SH-SY5Y (cell line): ENCODE results near the gene REST.

Experiments used
- GATA2 ChIP-seq: IDR thresholded peaks from 2 replicates; pipeline ENCODE4 v1.6.1; 2011; ENCODE audit warnings: mild to moderate bottlenecking, low read depth, low read length
- GATA3 ChIP-seq: IDR thresholded peaks from 2 replicates; pipeline ENCODE4 v1.6.1; 2011; ENCODE audit warnings: low read depth, mild to moderate bottlenecking, low read length, moderate library complexity

DNA sequence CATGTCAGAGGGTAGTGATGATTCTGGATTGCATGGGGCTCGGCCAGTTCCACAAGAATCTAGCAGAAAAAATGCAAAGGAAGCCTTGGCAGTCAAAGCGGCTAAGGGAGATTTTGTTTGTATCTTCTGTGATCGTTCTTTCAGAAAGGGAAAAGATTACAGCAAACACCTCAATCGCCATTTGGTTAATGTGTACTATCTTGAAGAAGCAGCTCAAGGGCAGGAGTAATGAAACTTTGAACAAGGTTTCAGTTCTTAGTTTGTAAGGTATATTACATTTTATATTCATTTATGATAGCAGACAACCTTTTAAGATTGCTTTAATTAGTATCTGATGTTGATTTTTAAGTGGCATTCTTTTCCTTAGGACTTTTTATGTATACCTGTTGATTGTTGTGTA, 24.2 kb downstream of the REST start:
- TF ChIP-seq GATA3 (no peak), GATA2 (no peak)
